ENCODE measurements around the gene ABI3BP. TPM values are rescaled to one million over a fixed set of nuclear protein-coding genes. Genes with fewer than 3 reads are reported as not detected.

The ABI3BP gene
- total and polyA plus RNA-seq, 10 of the 15 experiments (the other 5 are each of a cell fraction or from before 2014, with no cell fraction given) = 0.03 to 0.42 (median 0.11) TPM; not detected in 4

DNA sequence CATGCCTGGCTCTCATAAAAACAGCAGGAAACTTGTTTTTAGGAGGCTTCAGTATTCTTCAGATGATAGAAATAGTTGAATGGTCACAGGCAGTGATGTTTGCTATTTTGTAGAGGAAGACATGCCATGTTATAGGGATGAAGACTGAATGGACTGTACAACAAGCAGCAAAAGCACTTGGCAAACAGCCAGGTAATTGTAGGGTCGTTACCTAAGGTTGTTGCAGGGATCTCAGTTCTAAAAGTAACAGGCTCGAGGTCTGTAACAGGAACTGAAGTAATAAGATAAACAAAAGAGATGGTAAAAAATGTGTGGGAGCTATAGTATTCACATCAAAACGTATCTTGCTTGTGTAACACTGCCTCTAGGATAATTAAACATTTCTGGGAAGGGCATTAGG lies 167.6 kb downstream of the ABI3BP start:
- H3K36me3 ChIP-seq (ENCODE audit: control insufficient read depth in 2 of 2, insufficient read depth in 2 of 2, low read length in 1 of 2) = no peaks in the 10 kb centered on the region
- ChIA-PET CTCF (no interaction called here), RAD21 (ENCODE audit: unreplicated experiment) (no interaction called here), POLR2A (no interaction called here), SMC1A (ENCODE audit: uncharacterized antibody, unreplicated experiment) (interaction anchor here (0.5 kb wide), 1 partner anchor 660 kb away, joined by 3 read pairs; no protein-coding TSS in a partner anchor)
- H3K4me1 ChIP-seq (ENCODE audit: control insufficient read depth, insufficient read depth, low read length) = no peaks in the 10 kb centered on the region
- H3K79me2 ChIP-seq (ENCODE audit: control insufficient read depth, insufficient read depth, low read length) = no peaks in the 10 kb centered on the region
- no peaks in the 10 kb centered on the region for H4K20me1 ChIP-seq (ENCODE audit: control insufficient read depth, insufficient read depth)
- in situ Hi-C loops (cut with MboI) (no loop called here), intact Hi-C loops (cut with micrococcal nuclease; ENCODE audit: unreplicated experiment) (no loop called here)
- BruUV-seq (replicated peaks) = no TSS peak
- no peak overlapping the region for H3K4me3 ChIP-seq
- TF ChIP-seq CUX1 (IDR thresholded peaks at IDR 0.05; ENCODE audit: insufficient replicate concordance, low read depth, low read length) = no peak
- DNase-seq (ENCODE audit: low read depth, low spot score) = no peak
- H3K9ac ChIP-seq (ENCODE audit: control insufficient read depth, insufficient read depth, low read length) = no peak overlapping the region
- no peak for ATAC-seq
- H3K4me2 ChIP-seq (ENCODE audit: control insufficient read depth, insufficient read depth) = no peak overlapping the region
- H3K27ac ChIP-seq (ENCODE audit: control insufficient read depth, insufficient read depth) = no peak overlapping the region
- no peak for FAIRE-seq
- 0% methylated on average over 3 of the region's 3 CpGs for WGBS (ENCODE audit: insufficient coverage, insufficient replicate concordance, low lambda C conversion rate, missing lambda C conversion rate)
- H3K9me3 ChIP-seq (replicated peaks; ENCODE audit: control insufficient read depth, insufficient read depth, low read length) = no peaks in the 10 kb centered on the region
- no peaks in the 10 kb centered on the region; a peak in 1 of 4 replicates for H3K27me3 ChIP-seq (replicated peaks in 1 of 2; ENCODE audit: control insufficient read depth in 2 of 2, insufficient read depth in 2 of 2, low read length in 1 of 2)
- no peak overlapping the region for H2AFZ ChIP-seq (ENCODE audit: control insufficient read depth, low read depth, low read length)

DNA sequence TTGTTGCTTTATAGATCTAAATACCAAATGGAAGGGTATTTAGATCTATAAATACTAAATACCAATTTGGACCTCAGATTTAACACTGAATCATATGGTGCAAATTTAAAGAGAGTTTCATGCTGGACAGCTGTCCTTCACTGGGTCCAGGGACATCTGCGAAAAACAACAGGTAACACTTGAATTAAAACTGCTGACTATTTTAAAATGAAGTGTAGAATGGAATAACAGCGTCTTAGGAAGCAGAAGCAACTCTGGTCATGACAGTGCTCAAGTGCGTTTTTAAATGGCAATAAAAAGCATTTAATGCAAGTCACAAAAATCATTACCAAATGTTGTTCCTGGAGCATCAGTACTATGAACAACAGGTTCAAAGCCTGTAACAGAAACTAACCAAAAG lies 177.6 kb downstream of the ABI3BP start:
- Histone ChIP-seq H2AFZ (ENCODE audit: control insufficient read depth, low read depth, low read length) (no peak overlapping the region), H3K27me3 (replicated peaks in 1 of 2; ENCODE audit: control insufficient read depth in 2 of 2, insufficient read depth in 2 of 2, low read length in 1 of 2) (no peaks in the 10 kb centered on the region), H3K4me1 (ENCODE audit: control insufficient read depth, insufficient read depth, low read length) (no peaks in the 10 kb centered on the region), H4K20me1 (ENCODE audit: control insufficient read depth, insufficient read depth) (no peaks in the 10 kb centered on the region), H3K36me3 (ENCODE audit: control insufficient read depth in 2 of 2, insufficient read depth in 2 of 2, low read length in 1 of 2) (no peaks in the 10 kb centered on the region), H3K9me3 (replicated peaks; ENCODE audit: control insufficient read depth, insufficient read depth, low read length) (no peaks in the 10 kb centered on the region), H3K4me2 (ENCODE audit: control insufficient read depth, insufficient read depth) (no peak overlapping the region), H3K4me3 (no peak overlapping the region), H3K79me2 (ENCODE audit: control insufficient read depth, insufficient read depth, low read length) (no peaks in the 10 kb centered on the region), H3K27ac (ENCODE audit: control insufficient read depth, insufficient read depth) (no peak overlapping the region), H3K9ac (ENCODE audit: control insufficient read depth, insufficient read depth, low read length) (no peak overlapping the region)
- intact Hi-C loops (cut with micrococcal nuclease; ENCODE audit: unreplicated experiment) = no loop called here
- no peak for ATAC-seq
- ChIA-PET SMC1A (ENCODE audit: uncharacterized antibody, unreplicated experiment) (no interaction called here), CTCF (no interaction called here), POLR2A (no interaction called here), RAD21 (ENCODE audit: unreplicated experiment) (no interaction called here)
- in situ Hi-C loops (cut with MboI) = no loop called here
- DNase-seq (ENCODE audit: low read depth, low spot score) = no peak
- WGBS (ENCODE audit: insufficient coverage, insufficient replicate concordance, low lambda C conversion rate, missing lambda C conversion rate) = 43% methylated on average over 3 of the region's 3 CpGs
- FAIRE-seq = no peak
- BruUV-seq (replicated peaks) = no TSS peak
- TF ChIP-seq ZNF217 (IDR thresholded peaks at IDR 0.05) (no peak), STAT3 (IDR thresholded peaks at IDR 0.05; ENCODE audit: low read depth, low read length) (no peak), CHD1 (IDR thresholded peaks at IDR 0.05; ENCODE audit: low read depth, low read length) (no peak), CHD2 (IDR thresholded peaks at IDR 0.05; ENCODE audit: borderline replicate concordance, low read depth, low read length) (no peak)
- TF ChIP-seq, protein P1, sequence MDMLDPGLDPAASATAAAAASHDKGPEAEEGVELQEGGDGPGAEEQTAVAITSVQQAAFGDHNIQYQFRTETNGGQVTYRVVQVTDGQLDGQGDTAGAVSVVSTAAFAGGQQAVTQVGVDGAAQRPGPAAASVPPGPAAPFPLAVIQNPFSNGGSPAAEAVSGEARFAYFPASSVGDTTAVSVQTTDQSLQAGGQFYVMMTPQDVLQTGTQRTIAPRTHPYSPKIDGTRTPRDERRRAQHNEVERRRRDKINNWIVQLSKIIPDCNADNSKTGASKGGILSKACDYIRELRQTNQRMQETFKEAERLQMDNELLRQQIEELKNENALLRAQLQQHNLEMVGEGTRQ (IDR thresholded peaks at IDR 0.05; ENCODE audit: borderline replicate concordance, low read depth, low read length) = no peak
- TF ChIP-seq, protein P2, sequence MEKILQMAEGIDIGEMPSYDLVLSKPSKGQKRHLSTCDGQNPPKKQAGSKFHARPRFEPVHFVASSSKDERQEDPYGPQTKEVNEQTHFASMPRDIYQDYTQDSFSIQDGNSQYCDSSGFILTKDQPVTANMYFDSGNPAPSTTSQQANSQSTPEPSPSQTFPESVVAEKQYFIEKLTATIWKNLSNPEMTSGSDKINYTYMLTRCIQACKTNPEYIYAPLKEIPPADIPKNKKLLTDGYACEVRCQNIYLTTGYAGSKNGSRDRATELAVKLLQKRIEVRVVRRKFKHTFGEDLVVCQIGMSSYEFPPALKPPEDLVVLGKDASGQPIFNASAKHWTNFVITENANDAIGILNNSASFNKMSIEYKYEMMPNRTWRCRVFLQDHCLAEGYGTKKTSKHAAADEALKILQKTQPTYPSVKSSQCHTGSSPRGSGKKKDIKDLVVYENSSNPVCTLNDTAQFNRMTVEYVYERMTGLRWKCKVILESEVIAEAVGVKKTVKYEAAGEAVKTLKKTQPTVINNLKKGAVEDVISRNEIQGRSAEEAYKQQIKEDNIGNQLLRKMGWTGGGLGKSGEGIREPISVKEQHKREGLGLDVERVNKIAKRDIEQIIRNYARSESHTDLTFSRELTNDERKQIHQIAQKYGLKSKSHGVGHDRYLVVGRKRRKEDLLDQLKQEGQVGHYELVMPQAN (conservative IDR thresholded peaks at IDR 0.05) = no peak
